T-helper 22 cell (primary cell): ENCODE data around the gene CAAP1.
"Not testable (repeated sequence)": the region's sequence is repeated elsewhere in the genome, so short reads cannot be mapped to it uniquely, and the experiment has no call there.

Experiments used
- DNase-seq: peaks from one replicate; pipeline ENCODE4 v3.0.0-alpha.2; 2020; ENCODE audit warnings: low read depth

CAAP1 gene, protein sequence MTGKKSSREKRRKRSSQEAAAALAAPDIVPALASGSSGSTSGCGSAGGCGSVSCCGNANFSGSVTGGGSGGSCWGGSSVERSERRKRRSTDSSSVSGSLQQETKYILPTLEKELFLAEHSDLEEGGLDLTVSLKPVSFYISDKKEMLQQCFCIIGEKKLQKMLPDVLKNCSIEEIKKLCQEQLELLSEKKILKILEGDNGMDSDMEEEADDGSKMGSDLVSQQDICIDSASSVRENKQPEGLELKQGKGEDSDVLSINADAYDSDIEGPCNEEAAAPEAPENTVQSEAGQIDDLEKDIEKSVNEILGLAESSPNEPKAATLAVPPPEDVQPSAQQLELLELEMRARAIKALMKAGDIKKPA

DNA sequence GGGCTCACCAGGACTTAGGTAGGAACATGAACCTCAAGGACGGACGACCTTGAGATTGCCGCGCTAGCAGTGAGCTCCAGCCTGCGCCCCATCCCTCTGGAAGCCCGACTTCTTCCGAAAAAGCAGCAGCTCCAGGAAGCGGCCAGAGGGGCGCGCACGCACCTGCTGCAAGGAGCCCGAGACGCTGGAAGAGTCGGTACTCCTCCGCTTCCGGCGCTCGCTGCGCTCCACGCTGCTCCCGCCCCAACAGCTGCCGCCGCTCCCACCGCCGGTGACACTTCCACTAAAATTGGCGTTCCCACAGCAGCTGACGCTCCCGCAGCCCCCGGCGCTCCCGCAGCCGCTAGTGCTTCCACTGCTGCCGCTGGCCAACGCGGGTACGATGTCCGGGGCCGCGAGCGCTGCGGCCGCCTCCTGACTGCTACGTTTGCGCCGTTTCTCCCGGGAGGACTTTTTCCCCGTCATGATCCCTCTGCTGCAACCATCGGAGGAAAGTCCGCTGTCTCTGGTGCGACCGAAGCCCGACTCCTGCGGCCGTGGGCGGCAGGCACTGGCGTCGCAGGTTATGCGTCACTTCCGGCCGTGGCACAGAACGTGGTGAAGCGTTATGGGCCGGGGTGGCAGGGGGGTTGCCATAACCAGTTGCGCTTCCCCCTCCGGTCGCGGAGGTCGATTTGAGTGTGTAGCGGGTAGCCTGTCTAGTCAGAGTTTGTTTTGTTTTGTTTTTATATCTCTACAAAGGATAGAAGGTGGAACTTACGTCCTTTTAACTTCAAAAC is at the start of gene CAAP1:
Gene CAAP1 (minus strand): TSS at position 552 of the 779 bp plus-strand sequence. CDS start 87 bp downstream, at position 465.
- DNase-seq: peak; percentile 87

DNA sequence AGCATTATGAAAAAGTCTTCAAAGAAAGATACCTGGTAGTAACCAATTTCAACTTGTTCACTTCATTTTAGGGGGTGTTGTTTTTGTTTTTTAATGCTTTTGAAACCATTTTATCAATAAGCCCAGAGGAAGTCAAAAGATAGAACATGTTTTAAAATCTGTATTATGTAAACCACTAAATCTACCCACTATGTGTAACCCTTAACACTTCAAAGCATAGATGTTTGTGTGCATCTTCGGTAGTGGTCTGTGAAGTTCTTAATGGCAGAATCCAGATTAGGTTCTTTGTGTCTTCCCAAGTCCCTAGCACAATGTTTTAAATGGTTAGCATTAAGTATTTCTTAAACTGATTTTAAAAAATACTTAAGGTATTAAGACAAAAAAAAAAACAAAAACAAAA is 48.2 kb upstream of the CAAP1 start:
- no peak for DNase-seq

DNA sequence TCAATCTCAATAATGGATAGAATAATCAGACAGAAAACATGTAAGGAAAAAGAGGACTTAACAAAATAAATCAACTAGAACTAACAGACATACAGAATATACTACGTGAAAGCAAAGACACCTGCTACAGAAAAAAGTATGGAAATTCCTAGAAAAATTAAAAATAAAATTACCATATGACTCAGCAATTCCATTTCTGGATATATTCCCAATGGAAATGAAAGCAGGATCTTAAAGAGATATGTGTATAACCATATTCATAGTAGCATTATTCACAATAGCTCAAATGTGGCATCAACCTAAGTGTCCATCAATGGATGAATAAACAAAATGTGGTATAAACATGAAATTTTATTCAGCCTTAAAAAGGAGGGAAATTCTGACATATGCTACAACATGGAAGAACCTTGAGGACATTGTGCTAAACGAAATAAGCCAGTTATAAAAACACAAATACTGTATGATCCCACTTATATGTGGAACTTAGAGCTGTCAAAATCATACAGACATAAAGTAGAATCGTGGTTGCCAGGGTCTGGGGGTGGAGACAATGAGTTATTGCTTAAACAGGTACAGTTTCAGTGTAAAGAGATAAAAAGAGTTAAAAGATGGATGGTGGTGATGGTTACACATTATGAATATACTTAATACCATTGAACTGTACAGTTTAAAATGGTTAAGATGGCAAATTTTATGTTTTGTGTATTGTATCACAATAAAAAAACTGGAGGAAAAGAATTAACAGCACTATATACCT is 47.5 kb upstream of the CAAP1 start:
- DNase-seq: no peak

DNA sequence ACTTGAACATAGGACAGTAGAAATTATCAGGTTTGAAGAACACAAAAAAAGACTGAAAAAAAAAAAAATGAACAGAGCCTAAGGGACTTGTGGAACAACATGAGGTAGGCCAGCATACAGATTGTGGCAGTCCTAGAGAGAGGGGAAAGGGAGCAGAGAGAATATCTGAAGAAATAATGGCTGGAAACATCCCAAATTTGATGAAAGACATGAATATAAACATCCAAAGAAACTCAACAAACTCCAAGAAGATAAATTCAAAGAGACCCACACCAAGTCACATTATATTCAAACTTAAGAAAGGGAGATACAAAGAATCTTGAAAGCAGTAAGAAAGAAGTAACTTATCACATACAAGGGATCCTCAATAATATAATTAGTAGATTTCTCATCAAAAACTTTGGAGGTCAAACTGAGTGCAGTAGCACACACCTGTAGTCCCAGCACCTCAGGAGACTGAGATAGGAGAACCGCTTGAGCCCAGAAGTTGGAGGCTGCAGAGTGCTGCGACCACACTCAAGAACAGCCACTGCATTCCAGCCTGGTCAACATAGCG is 45.3 kb upstream of the CAAP1 start:
- no peak for DNase-seq

DNA sequence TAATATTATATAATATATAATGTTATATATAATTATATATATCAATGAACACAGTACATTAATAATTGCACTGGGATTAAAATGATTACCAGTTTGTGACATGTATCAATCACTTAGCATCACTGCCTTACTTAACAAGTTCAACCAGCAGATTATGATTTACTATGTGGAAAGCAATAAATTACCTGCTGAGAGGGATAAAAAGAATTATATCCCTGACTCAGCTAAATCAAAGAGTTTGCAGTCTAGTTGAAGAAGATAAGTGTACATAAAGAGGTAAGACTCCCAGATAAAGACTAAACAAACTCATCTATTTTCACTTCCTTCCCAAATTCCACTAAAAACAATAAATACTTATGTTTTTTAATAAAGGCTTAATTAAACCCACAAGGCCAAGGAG is 43.2 kb upstream of the CAAP1 start:
- no peak for DNase-seq

DNA sequence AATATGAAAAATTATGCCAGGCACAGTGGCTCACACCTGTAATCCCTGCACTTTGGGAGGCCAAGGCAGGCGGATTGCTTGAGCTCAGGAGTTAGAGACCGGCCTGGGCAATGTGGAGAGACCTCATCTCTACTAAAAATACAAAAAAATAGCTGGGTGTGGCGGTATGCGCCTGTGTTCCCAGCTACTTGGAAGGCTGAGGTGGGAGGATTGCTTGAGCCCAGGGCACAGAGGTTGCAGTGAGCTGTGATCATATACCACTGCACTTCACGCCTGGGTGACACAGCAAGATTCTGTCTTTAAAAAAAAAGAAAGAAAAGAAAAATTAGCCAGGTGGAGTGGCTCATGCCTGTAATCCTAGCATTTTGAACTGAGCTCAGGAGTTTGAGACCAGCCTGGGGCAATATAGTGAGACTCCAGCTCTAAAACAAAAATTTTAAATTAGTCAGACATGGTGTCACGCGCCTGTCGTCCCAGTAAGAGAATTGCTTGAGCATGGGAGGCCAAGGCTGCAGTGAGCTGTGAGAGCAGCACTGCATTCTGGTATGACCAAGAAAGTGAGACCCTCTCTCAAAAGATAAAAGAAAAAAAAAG is 36.4 kb upstream of the CAAP1 start:
- no peak for DNase-seq

DNA sequence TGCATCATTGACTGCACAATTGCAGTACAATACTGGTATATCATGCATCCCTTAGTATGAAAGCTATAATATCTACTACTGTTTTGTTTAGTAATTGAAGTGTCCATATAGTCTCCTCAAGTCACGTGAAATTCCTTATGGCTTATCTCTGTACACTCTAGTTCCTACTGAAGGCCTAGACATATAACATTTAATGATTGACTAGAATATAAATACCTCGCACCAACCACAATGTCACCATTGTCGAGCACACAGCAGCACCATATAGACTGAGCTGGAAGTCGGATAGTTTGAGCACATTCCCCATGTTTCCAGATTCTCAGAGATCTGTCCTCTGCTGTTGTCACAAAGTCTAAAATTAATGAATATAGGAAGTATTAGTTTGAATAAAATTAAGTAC is 33.0 kb upstream of the CAAP1 start:
- no peak for DNase-seq

DNA sequence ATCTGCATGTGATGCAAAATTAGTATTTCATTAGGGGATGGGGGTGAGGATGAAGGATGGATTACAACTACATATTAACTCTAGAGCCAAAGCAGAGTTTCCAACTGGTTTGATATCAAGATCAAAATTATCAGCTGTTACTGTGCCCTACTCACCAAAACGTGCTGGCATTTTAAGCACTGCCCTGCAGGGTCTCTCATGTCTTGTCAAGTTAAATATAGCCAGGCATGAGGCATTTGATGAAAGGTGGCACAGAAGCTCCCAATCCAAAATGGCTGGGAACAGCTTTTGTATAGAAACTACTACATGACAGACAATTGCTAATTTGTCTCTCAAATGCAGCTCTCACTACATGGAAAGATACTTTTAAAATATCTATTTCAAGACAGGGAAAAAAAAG is 27.1 kb upstream of the CAAP1 start:
- DNase-seq: no peak

DNA sequence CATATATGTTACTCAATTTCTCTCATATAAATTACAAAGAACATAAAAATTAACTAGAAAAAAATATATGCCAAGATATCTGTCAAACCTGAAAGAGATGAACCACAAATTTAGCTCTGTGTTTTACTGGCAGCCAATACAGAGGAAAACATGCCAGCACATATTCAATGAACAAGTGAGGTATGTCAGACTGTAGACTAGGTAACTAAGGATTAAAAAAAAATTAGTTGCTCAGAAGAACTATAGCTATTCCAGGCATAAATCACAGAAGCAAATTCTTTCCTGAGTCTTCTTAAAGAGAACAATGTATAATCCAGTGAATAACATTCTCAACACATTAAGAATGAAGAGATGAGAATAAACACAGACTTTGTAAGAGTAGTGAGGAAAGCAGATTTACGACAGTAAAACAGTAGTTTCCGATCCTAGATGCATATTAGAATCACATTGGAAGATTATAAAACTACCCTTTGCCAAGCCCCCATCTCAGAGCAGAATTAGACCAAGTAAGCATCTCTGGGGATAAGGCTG is 20.6 kb upstream of the CAAP1 start:
- no peak for DNase-seq

DNA sequence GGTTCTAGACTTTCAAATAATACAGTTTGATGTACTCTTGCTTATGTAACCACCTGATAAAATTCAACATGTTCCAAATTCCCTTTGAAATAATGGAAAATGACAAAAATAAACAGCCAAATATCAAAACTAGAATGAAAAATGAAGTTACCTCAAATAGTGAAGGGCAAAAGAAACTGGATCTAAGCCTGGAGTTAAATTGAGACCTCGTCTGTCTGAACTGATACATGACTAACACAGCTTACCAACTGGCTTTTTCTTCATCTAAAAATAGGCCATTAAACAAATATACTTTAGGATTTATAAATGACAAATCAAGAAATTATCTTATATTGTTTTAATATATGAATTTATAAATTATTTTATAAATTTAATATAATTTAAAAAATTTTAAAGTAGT is 12.1 kb upstream of the CAAP1 start:
- no peak for DNase-seq

DNA sequence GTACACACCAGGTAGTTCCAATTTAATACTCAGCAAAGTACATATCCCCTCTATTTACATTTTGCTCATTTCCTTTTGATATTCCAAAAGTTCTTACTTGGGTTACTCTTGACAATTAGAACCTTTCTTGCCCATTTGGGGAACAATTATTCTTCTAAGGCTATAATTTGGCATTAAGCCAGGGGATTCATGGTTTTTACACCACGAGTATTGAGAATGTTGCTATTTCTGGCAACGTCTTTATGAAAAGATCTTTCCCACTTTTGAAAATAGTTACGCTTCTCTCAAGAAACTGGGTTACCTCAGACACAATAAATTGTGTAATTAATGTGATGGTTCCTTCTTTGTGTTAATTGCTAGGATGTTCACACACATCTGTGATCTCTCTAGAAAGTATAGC is 11.5 kb upstream of the CAAP1 start:
- no peak for DNase-seq

DNA sequence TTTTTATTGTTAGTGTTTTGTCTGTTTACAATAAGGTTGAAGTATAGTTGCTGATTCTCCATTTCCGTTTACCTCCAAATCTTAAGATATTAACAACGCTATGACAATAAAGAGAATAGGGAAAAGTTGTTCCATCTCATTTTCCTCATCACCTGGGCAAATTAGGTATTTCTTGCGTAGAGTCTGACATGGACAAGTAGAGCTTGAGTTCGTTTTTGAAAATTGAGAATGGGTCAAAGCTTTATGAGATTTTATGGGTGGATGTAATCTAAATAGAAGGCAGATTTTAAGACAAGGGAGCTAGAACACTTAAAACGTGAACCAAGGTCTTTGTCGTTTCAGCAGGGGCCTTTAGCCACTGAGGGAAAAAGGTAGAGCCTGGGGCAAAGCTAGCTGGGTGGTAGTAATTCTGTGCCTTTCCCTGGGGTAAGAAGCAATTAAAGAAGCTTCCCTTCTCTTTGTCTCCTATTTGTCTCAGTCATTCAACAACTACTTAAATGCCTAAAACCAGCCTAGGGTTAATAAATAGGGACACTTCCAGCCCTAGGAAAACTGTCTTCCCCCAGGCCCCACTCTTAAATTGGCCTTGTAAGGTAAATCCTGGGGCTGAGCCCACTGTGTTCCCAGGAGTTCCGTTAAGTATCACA is 551 bp upstream of the CAAP1 start:
- DNase-seq: no peak

DNA sequence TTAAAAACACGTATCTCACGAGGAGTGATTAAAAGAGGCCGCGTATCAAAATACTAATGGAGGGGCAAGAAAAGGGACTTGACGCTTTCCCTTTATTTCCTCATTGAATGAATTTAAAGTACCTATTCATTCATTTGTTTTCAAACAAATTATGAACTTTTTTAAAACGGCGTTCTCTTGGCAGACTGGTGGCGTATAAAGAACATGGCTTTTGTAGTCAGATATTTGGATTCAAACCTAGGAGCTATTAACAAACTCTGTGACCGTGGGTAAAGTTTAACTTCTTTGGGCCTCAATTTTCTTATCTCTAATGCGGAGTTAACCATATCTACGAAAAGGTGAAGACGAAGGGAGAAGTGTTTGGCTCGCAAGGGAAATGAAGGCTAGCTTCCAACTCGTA is 876 bp downstream of the CAAP1 start:
- no peak for DNase-seq

DNA sequence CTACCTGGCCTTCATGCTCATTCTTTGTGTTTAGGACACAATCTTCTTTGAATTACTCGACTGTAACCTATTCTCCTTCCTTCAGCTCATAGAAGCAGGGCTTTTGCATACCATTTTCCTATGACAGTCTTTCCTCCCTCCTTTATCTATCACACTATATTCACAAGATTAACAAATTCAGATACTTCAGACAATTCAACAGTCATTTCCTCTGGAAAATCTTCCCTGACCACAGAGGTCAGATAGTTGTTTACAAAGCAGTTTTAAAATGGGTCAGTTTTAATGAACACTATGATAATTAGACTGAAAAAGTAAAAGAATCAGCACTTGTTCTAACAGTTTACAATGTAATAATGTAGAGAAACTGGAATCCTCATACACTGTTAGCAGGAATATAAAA is 4.3 kb downstream of the CAAP1 start:
- no peak for DNase-seq

DNA sequence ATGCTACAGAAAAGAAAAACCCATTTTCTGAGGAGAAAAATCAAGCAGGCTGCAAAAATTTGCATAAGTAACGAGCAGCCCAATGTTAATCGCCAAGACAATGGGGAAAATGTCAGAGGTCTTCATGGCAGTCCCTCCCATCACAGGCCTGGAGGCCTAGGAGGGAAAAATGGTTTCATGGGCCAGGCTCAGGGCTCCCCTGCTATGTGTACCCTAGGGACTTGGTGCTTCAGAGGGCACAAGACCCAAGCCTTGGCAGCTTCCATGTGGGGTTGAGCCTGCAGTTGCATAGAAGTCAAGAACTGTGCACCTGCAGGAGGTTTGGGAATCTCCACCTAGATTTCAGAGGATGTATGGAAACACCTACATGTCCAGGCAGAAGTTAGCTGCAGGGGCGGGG is 10.4 kb downstream of the CAAP1 start:
- no peak for DNase-seq

DNA sequence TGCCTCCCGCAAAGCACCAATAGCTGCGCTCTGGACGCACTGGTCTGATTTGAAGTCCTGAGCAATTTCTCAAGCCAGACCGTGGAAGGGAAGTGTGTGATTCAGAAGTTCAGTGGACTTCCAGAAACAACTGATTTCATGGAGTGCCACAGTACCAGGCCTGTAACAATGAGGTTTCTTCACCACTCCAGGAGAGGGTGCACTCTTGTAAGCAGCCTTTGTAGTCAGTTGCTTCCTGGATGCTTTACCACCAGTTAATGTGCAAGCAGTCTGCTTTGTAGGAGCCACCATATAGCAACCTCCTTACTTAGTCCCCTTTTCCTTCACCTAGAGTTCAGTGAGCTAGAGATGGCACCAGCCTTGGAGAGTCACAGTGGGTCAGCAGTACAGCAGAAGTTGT is 12.3 kb downstream of the CAAP1 start:
- DNase-seq: no peak

DNA sequence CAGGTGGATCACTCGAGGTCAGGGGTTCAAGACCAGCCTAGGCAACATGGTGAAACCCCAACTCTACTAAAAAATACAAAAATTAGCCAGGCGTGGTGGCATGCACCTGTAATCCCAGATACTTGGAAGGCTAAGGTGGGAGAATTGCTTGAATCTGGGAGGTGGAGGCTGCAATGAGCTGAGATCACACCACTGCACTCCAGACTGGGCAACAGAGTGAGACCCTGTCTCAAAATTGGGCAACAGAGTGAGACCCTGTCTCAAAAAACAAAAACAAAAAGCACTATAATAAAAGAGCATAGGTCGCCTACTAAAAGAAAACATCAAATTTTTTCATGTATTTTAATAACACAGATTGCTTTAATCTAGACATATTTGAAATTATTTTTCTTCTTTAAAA is 17.4 kb downstream of the CAAP1 start:
- not testable (repeated sequence) for DNase-seq

DNA sequence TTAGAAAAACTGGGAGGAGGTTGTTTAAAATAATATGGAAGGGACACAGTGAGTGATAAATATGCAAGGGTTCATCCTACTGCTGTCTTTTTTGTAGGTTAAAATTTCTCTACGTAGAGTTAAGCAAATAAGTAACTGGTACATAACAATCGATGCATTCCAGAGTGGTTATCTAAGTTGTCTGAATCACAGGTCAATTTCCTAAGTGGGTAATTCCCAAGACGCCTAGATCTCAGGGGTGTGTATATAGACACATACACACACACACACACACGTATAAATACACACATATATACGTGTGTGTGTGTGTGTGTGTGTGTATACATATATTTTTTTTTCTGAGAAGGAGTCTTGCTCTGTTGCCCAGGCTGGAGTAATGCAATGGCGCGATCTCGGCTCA is 22.3 kb downstream of the CAAP1 start:
- no peak for DNase-seq

DNA sequence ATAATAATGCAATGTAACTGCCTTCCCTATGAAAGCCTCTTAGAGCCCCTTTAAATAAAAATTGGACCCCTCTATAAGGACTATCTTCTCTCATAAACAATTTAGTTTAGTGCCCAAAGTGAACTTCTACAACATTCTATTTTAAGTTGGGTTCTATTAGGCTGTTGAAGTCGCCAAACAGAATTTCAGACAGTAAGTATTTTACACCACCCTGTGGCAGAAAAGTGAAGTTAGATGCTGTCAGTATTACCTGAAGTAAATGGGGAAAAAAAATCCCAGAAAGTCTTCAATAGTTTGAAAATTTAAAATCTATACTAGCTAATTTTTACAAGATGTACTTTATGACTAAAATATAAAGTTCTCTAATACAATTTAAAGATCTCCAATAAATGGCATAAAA is 29.5 kb downstream of the CAAP1 start:
- DNase-seq: no peak

DNA sequence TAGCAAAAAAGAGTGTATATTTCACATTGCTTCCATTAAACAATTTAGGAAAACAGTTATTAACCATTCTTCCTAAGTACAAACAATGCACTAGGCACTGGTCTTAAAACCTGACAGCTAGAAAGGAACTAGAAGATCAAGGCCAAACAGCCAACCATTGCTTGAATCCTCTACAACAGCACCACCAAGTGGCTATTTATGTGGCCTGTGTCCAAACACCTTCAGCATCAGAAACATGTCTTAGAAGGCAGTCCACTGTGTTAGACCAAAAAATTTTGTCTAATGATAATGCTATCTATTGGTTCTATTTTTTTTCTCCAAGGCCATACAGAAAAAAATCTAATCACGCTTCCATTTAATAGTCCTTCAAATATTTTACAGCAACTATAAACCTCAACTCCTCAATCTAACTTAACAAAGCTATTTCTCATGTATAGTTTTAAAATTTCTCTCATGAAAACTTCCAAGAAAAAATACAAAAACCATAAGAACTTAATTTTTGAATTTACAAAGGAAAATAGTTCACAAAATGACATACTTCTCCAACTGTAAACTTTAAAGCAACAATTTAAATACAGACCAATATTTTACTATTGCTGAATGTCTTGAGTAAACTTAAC is 36.1 kb downstream of the CAAP1 start:
- DNase-seq: no peak

DNA sequence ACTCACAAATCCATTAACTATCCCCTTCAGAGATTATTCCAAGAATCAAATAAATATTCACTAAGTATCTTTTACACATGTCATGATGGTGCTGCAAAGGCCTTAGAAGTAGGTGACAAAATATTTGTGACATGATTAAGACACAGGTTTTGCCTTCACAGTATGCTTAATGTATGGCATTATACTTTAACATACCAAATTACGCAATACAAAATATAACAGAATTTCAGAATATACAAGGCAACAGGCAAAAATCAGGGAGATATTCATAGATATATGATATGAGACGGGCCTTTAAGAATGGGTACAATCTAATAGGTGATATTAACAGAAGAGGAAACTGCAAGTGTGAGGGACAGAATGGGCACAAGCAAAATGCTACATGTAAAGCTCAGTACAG is 41.6 kb downstream of the CAAP1 start:
- no peak for DNase-seq
